SU-DHL-6 (cell line): ENCODE measurements around the gene LNX1.

ENCODE experiments used
- H2AFZ ChIP-seq: fragments of 200-600 bp; sonication (generic); 2 replicates; pipeline ENCODE4 v1.6.1; 2014; ENCODE audit warnings: low read depth, mild to moderate bottlenecking, moderate library complexity, mixed read lengths, antibody characterized with exemption, low read length; ENCODE audit not compliant: severe bottlenecking
- H3F3A ChIP-seq: fragments of 200-600 bp; shearing (Covaris generic); 2 replicates; pipeline ENCODE4 v1.6.0; 2016; ENCODE audit warnings: antibody characterized with exemption, mild to moderate bottlenecking; ENCODE audit not compliant: insufficient read depth
- H3K27ac ChIP-seq: fragments of 200-600 bp; sonication (generic); 2 replicates; pipeline ENCODE4 v1.5.1; 2016; ENCODE audit warnings: low read depth, mild to moderate bottlenecking, low read length, moderate library complexity, mixed read lengths
- H3K27me3 ChIP-seq: fragments of 200-600 bp; sonication (generic), shearing (Covaris generic); 2 replicates; pipeline ENCODE4 v1.6.0; 2014; ENCODE audit warnings: mild to moderate bottlenecking, low read length
- H3K36me3 ChIP-seq: fragments of 200-600 bp; sonication (generic); 2 replicates; pipeline ENCODE4 v1.6.1; 2014; ENCODE audit warnings: mild to moderate bottlenecking, low read length, mixed read lengths
- H3K4me2 ChIP-seq: fragments of 300-600, 200-600 bp; shearing (Covaris generic), sonication (generic); 2 replicates; pipeline ENCODE4 v1.6.0; 2014; ENCODE audit warnings: low read length, low read depth, mild to moderate bottlenecking; ENCODE audit not compliant: poor library complexity, severe bottlenecking
- H3K4me3 ChIP-seq: fragments of 200-600 bp; sonication (generic); 2 replicates; pipeline ENCODE4 v1.5.1; 2014; ENCODE audit warnings: antibody characterized with exemption, low read length, mild to moderate bottlenecking, mixed read lengths; ENCODE audit not compliant: insufficient read depth, poor library complexity, severe bottlenecking
- H3K79me2 ChIP-seq: fragments of 200-600 bp; sonication (generic); 2 replicates; pipeline ENCODE4 v1.6.1; 2014; ENCODE audit warnings: mild to moderate bottlenecking, low read length, moderate library complexity; ENCODE audit not compliant: insufficient read depth
- H3K9ac ChIP-seq: fragments of 200-600 bp; sonication (generic); 2 replicates; pipeline ENCODE4 v1.7.0; 2014; ENCODE audit warnings: mild to moderate bottlenecking, low read length
- H3K9me2 ChIP-seq: fragments of 200-600 bp; sonication (generic); replicated peaks from 2 replicates; pipeline ENCODE4 v1.6.1; 2014; ENCODE audit warnings: low read length; ENCODE audit not compliant: insufficient read depth
- H3K9me3 ChIP-seq: fragments of 200-600 bp; sonication (generic); 2 replicates; pipeline ENCODE4 v1.6.1; 2014; ENCODE audit warnings: low read length, mixed read lengths; ENCODE audit not compliant: insufficient read depth
- H4K20me1 ChIP-seq: fragments of 200-600 bp; sonication (generic); 2 replicates; pipeline ENCODE4 v1.6.1; 2014; ENCODE audit warnings: low read depth, mild to moderate bottlenecking, antibody characterized with exemption, low read length, moderate library complexity, mixed read lengths
- CTCF ChIP-seq: fragments of 200-600 bp; sonication (generic); IDR thresholded peaks from one replicate; pipeline ENCODE4 v1.5.1; 2017; ENCODE audit warnings: antibody characterized with exemption, mild to moderate bottlenecking, low read length, moderate library complexity; ENCODE audit not compliant: insufficient read depth, poor library complexity, severe bottlenecking
- EZH2phosphoT487 ChIP-seq: fragments of 200-600 bp; sonication (generic), shearing (Covaris generic); conservative IDR thresholded peaks from 2 replicates; pipeline ENCODE4 v1.6.1; 2018; ENCODE audit warnings: mild to moderate bottlenecking, antibody characterized with exemption, low read length, moderate library complexity, mixed read lengths

LNX1 gene

GRCh38 chr4:53622739-53623151 is 31.5 kb upstream of the LNX1 start:
- Histone ChIP-seq H3K27ac (no peak overlapping the region), H3K4me3 (no peak overlapping the region), H3K9me2 (no peaks in the 10 kb centered on the region), H3K4me2 (no peak overlapping the region), H2AFZ (no peak overlapping the region), H3K9ac (no peak overlapping the region), H3K36me3 (no peaks in the 10 kb centered on the region), H3K9me3 (no peaks in the 10 kb centered on the region), H3F3A (no peaks in the 10 kb centered on the region), H3K27me3 (no peaks in the 10 kb centered on the region), H4K20me1 (no peaks in the 10 kb centered on the region), H3K79me2 (no peaks in the 10 kb centered on the region)
- TF ChIP-seq CTCF = no peak
- TF ChIP-seq EZH2phosphoT487 = no peak

GRCh38 chr4:53620956-53621355 is 29.7 kb upstream of the LNX1 start:
- no peaks in the 10 kb centered on the region for H3K27me3 ChIP-seq
- H3K9me2 ChIP-seq = no peaks in the 10 kb centered on the region
- no peaks in the 10 kb centered on the region for H3K9me3 ChIP-seq
- no peak overlapping the region for H3K4me2 ChIP-seq
- H3K36me3 ChIP-seq = no peaks in the 10 kb centered on the region
- no peak overlapping the region for H2AFZ ChIP-seq
- H3K27ac ChIP-seq = no peak overlapping the region
- no peaks in the 10 kb centered on the region for H3K79me2 ChIP-seq
- H3K4me3 ChIP-seq = no peak overlapping the region
- TF ChIP-seq CTCF (no peak), EZH2phosphoT487 (no peak)
- H3F3A ChIP-seq = no peaks in the 10 kb centered on the region
- H3K9ac ChIP-seq = no peak overlapping the region
- H4K20me1 ChIP-seq = no peaks in the 10 kb centered on the region

GRCh38 chr4:53619431-53619830 is 28.1 kb upstream of the LNX1 start:
- Histone ChIP-seq H3K9me3 (no peaks in the 10 kb centered on the region), H3K4me3 (no peak overlapping the region), H3K9me2 (no peaks in the 10 kb centered on the region), H3K27me3 (no peaks in the 10 kb centered on the region), H3K79me2 (no peaks in the 10 kb centered on the region), H3F3A (no peaks in the 10 kb centered on the region), H3K4me2 (no peak overlapping the region), H4K20me1 (no peaks in the 10 kb centered on the region), H3K27ac (no peak overlapping the region), H2AFZ (no peak overlapping the region), H3K36me3 (no peaks in the 10 kb centered on the region), H3K9ac (no peak overlapping the region)
- TF ChIP-seq EZH2phosphoT487 (no peak), CTCF (no peak)
